Stimulated activated CD4-positive, alpha-beta T cell treated with anti-CD3 and anti-CD28 coated beads, Interleukin-2, amount 100 ng/mL, for 48 hours (primary cell): ENCODE measurements around the gene LOXHD1.

Source experiments
- DNase-seq, 2 donors: peaks; one replicate each; pipeline ENCODE4 v3.0.0-alpha.2; 2020

Gene LOXHD1

GRCh38 chr18:46657115-46657955 lies at the start of gene LOXHD1:
Gene LOXHD1, minus strand, starts transcription at chr18:46657220. Its CDS starts 187 bp downstream, at chr18:46657033.
- no peak for DNase-seq

GRCh38 chr18:46705521-46705920 lies 48.5 kb upstream of the LOXHD1 start:
- DNase-seq, result no peak

GRCh38 chr18:46704816-46705215 lies 47.8 kb upstream of the LOXHD1 start:
- no peak for DNase-seq

GRCh38 chr18:46704189-46704588 lies 47.2 kb upstream of the LOXHD1 start:
- DNase-seq, result no peak

GRCh38 chr18:46702471-46702870 lies 45.5 kb upstream of the LOXHD1 start:
- no peak for DNase-seq

GRCh38 chr18:46700066-46700824 lies 43.2 kb upstream of the LOXHD1 start:
- DNase-seq, result no peak

- no peak for DNase-seq
These were observed 39.7 kb upstream of the LOXHD1 start for GRCh38 chr18:46696702-46697101.

- DNase-seq, result no peak
These were observed 39.2 kb upstream of the LOXHD1 start for GRCh38 chr18:46696268-46696667.

- DNase-seq, result no peak
These were observed 37.0 kb upstream of the LOXHD1 start for GRCh38 chr18:46693996-46694395.

- no peak for DNase-seq
These were observed 32.0 kb upstream of the LOXHD1 start for GRCh38 chr18:46688853-46689525.

- no peak for DNase-seq
These were observed 29.2 kb upstream of the LOXHD1 start for GRCh38 chr18:46686186-46686585.

GRCh38 chr18:46683252-46683651 lies 26.2 kb upstream of the LOXHD1 start:
- DNase-seq, result no peak

- DNase-seq, result no peak
These were observed 24.0 kb upstream of the LOXHD1 start for GRCh38 chr18:46680784-46681695.

- DNase-seq, result no peak
These were observed 23.0 kb upstream of the LOXHD1 start for GRCh38 chr18:46679846-46680598.

GRCh38 chr18:46678785-46679399 lies 21.9 kb upstream of the LOXHD1 start:
- DNase-seq, result no peak

GRCh38 chr18:46678041-46678440 lies 21.0 kb upstream of the LOXHD1 start:
- DNase-seq, result no peak

GRCh38 chr18:46677611-46678010 lies 20.6 kb upstream of the LOXHD1 start:
- DNase-seq, result no peak

- no peak for DNase-seq
These were observed 19.3 kb upstream of the LOXHD1 start for GRCh38 chr18:46676182-46676835.

GRCh38 chr18:46675112-46675511 lies 18.1 kb upstream of the LOXHD1 start:
- DNase-seq, result no peak
